GM19397 (cell line): ENCODE data around the gene SIX5.

Experiments
- ATAC-seq: cut with Tn5 transposase; IDR thresholded peaks from one replicate; pipeline ENCODE4 v1.9.1; 2021; ENCODE audit warnings: mild to moderate bottlenecking, moderate library complexity; ENCODE audit not compliant: unreplicated experiment

Gene SIX5

GRCh38 chr19:45777395-45777961 is 8.4 kb upstream of the SIX5 start:
- no peak for ATAC-seq

GRCh38 chr19:45774765-45775164 is 5.7 kb upstream of the SIX5 start:
- no peak for ATAC-seq

- ATAC-seq = no peak
Measured at GRCh38 chr19:45773384-45773783, 4.3 kb upstream of the SIX5 start.

- ATAC-seq = no peak
Measured at GRCh38 chr19:45772912-45773311, 3.9 kb upstream of the SIX5 start.

- no peak for ATAC-seq
Measured at GRCh38 chr19:45772130-45772840, 3.2 kb upstream of the SIX5 start.

GRCh38 chr19:45771311-45771933 is 2.4 kb upstream of the SIX5 start:
- ATAC-seq = no peak

- peak; percentile 43 for ATAC-seq
Measured at GRCh38 chr19:45770192-45771101, 1.4 kb upstream of the SIX5 start.

GRCh38 chr19:45769821-45770191 is 754 bp upstream of the SIX5 start:
- ATAC-seq = no peak

- no peak for ATAC-seq
Measured at GRCh38 chr19:45768655-45768983, 433 bp downstream of the SIX5 start.

- no peak for ATAC-seq
Measured at GRCh38 chr19:45767881-45768654, 984 bp downstream of the SIX5 start.

- ATAC-seq = no peak
Measured at GRCh38 chr19:45767410-45767880, 1.6 kb downstream of the SIX5 start.

GRCh38 chr19:45766869-45767346 is 2.1 kb downstream of the SIX5 start:
- ATAC-seq = no peak

- ATAC-seq = no peak
Measured at GRCh38 chr19:45766296-45766868, 2.7 kb downstream of the SIX5 start.

GRCh38 chr19:45765702-45766295 is 3.3 kb downstream of the SIX5 start:
- ATAC-seq = no peak

GRCh38 chr19:45764945-45765701 is 3.9 kb downstream of the SIX5 start:
- no peak for ATAC-seq

- no peak for ATAC-seq
Measured at GRCh38 chr19:45764475-45764874, 4.6 kb downstream of the SIX5 start.

GRCh38 chr19:45763691-45764294 is 5.3 kb downstream of the SIX5 start:
- no peak for ATAC-seq

GRCh38 chr19:45762870-45763631 is 6.0 kb downstream of the SIX5 start:
- ATAC-seq = no peak
